ENCODE data around the gene ARV1.

- TF ChIP-seq CTCF (conservative IDR thresholded peaks at IDR 0.05 in 1 of 2, IDR thresholded peaks at IDR 0.05 in 1 of 2; ENCODE audit: extremely low read depth in 1 of 2, insufficient read depth in 1 of 2, low read depth in 1 of 2, low read length in 2 of 2), result no peak
- TF ChIP-seq EZH2 (IDR thresholded peaks at IDR 0.05; ENCODE audit: borderline replicate concordance, low read length), result no peak
Observed at GRCh38 chr1:230977761-230978490, 968 bp upstream of the ARV1 start.
